NCI-H1436 treated with DMSO at 0.1 percent for 48 hours (cell line): ENCODE data around the gene XRRA1.
"Not testable (repeated sequence)": the region's sequence is repeated elsewhere in the genome, so short reads cannot be mapped to it uniquely, and the experiment has no call there.

Source experiments
- DNase-seq: peaks from one replicate; lab custom pipeline; 2025; lab: John Stamatoyannopoulos, UW

XRRA1 gene

DNA sequence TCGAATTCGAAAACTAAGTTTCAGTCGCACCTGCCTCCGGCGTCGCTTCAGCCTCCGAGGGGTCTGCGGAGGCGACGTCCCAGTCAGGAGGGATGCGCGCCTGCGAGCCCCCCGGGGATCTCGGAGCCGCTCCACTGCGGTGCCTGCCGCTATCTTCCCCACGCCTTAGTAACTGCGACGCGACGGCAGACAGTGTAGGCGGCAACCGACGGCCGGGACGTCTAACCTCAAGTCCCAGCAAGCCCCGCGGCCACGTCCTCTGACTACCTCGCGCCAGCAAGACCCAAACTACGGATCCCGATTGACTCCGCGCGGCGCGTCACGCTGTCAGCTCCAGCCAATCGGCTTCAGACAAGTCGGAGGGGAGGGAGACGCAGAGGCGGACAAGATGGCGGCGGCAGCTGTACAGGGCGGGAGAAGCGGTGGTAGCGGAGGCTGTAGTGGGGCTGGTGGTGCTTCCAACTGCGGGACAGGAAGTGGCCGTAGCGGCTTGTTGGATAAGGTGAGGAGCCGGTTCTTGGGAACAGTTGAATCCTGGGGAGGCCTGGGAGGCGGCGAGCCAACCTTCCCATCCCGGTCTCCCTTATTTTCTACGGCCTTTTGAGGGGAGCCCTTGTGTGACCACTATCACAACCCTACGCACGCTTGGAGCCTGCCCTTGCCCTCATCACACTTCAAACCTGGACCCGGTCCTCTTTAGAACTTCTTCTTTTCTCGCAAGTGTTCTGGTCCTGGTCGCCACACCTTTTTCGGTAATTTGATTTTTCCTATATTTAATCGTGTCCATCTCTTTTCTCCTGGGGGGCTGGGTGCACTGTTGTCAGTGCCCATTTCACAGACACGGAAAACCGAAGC, at the start of gene XRRA1, which contains the start of gene SPCS2:
Gene XRRA1, minus strand, starts transcription at position 194 of the 855 bp plus-strand sequence. CDS start 8,213 bp downstream, outside the sequence.
Gene SPCS2, plus strand, starts transcription at position 369 of the 855 bp plus-strand sequence. Its CDS starts 20 bp downstream, at position 389.
- DNase-seq, result peak; percentile 89

- DNase-seq, result no peak
These were observed 44.0 kb upstream of the XRRA1 start for GRCh38 chr11:74992852-74993251.

GRCh38 chr11:74990941-74991340, 42.0 kb upstream of the XRRA1 start:
- DNase-seq, result no peak

DNA sequence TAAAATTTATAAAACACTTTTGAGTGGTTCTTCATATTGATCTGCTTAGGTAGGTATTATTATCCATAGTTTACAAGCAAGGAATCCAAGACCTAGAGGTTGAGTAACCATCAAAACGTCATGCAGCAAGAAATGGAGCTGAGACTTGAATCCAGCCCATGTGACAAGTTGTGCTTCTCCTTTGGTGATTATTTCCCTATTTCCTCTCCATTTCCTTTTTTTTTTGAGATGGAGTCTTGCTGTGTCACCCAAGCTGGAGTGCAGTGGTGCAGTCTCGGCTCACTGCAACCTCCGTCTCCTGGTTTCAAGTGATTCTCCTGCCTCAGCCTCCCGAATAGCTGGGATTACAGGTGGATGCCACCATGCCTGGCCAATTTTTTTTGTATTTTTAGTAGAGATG, 41.3 kb upstream of the XRRA1 start:
- DNase-seq, result not testable (repeated sequence)

DNA sequence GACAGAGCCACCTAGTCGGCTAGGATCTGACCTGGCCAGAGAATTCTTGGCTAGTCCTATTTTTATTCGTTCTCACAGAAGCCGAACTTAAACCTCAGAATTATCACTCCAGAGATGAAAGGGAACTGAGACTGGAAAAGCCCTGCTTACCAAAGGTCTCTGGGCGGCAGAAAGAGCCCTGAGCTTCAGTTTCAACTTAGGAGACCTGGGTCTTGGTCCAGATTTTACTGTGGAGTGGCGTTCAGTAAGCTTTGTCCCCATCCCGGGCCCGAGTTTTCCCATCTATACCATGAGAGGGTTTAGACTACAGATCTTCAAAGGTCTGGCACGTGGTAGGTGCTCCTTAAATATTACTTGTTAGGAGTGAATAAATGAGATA, 40.4 kb upstream of the XRRA1 start:
- no peak for DNase-seq

DNA sequence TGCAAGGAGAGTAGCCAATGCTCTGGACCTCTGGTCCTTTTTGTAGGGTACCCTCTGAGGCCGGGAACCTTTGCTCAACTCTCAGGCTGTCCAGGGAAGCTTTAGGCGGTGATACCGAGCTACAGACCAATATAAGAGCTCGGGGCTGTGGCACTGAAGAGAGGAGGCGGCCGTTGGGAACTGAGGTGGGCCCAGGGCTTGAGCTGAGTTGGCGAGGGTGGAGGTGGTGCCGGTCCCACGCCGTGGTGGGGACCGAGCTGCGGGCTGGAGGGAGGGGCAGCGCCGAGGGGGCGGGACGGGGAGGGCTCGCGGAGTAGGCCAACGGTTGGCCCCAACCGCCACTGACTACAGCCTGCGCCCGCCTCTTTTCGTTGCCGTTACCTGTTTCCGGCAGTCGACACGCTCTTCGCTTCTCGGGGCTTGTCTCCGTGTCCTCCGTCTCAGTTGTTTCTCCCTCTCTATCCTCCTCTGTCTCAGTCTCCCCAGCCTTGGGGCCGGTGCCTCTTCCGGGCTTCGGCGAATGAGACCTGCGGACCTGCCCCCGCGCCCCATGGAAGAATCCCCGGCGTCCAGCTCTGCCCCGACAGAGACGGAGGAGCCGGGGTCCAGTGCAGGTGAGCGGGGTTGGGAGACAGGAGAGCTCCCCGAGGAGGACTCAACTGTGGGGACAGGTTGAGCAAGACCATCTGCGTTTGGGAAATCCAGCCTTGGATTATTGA, 39.8 kb upstream of the XRRA1 start, which contains the start of gene NEU3:
Gene NEU3, plus strand, starts transcription at position 393 of the 719 bp plus-strand sequence. Its CDS starts 128 bp downstream, at position 521.
- DNase-seq, result peak; percentile 18

GRCh38 chr11:74984730-74985129, 35.8 kb upstream of the XRRA1 start:
- DNase-seq, result no peak

DNA sequence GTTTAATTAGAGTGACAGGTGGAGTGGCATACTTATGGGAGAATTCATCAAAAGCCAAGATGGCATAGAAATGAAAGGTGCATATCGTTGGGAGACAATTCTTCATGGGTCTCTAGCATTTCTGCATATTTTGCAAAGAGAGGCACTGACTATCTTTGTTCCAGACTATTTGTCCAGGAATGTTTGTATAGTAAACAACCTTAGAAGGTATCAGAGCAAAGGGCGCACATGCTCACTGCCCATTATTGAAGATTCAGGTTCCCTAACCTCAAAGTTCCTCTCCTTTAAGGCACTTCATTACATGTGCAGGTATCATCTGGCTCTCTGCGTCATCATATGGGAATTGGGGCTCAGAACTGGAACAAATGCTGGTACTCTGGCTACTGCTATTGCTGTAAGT, 35.2 kb upstream of the XRRA1 start:
- no peak for DNase-seq

DNA sequence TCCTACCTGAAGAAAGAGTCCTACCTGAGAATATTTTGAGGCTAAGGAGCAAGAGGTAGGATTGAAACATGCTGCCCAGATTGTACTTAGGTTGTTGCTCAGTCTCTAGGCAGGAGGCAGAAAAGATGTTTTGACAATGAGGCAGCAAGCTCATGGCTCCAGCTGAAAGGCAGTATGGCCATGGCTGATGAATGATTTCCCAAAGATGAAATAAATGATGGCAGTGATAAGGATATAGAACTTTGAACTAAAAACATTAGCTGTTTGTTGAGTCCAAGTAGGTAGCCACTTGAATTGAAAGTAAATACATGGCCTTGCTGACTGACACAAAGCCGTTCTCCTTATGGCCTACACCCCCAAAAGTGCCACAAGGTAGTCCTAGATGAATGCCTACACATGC, 33.0 kb upstream of the XRRA1 start:
- DNase-seq, result no peak

DNA sequence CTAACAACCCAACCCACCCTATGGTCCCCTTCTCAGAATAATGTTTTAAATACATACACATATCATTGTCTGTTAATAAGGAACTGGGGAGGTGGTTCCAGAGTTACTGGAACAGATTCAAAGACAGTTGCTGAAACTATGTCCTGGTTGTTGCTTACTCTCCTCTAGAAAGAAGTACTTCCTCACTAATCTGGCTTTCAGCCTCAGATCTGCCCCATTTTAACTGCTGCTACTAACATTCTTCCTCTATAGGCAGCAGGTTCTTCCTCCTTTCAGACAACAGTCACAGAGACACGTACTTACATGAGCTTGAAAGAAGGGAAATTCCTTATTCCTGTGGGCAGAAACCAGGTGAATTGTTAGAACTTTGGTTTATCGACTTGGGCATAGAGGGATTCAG, 31.7 kb upstream of the XRRA1 start:
- no peak for DNase-seq

GRCh38 chr11:74978041-74978440, 29.1 kb upstream of the XRRA1 start:
- no peak for DNase-seq

DNA sequence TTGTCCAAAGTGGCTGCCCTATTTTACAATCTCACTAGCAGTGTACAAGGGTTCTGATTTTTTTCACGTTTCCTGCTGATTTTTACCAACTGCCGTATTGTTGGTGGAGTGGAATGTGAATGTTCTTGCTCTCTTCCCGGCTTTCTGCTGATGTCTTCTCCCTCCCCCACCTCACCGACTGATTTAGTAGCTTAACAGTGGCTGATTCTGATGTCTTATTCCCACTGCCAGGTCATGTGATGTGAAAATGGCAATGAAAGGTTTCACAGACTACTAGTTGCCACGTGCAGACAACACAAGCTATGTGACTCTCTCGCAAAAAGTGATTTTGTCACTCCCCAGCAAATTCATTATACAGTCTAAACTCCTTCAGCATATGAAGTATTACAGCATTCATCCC, 22.5 kb upstream of the XRRA1 start:
- no peak for DNase-seq

- DNase-seq, result no peak
These were observed 22.0 kb upstream of the XRRA1 start for GRCh38 chr11:74970852-74971395.

- no peak for DNase-seq
These were observed 17.8 kb upstream of the XRRA1 start for GRCh38 chr11:74966651-74967050.

DNA sequence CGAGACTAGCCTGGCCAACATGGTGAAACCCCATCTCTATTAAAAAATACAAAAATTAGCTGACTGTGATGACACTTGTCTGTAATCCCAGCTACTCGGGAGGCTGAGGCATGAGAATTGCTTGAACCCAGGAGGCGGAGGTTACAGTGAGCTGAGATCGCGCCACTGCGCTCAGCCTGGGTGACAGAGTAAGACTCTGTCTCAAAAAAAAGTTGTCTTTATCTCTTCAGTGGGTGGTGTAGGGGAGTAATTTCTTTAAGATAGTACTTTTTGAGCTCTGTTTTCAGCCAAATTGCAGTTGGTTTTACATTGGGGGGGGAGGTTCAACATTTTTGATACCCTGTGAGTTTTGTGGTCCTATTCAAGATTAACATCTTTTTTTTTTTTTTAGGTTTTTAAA, 11.2 kb upstream of the XRRA1 start:
- DNase-seq, result not testable (repeated sequence)

- DNase-seq, result no peak
These were observed 9.2 kb upstream of the XRRA1 start for GRCh38 chr11:74957937-74958629.

GRCh38 chr11:74956397-74957015, 7.6 kb upstream of the XRRA1 start:
- DNase-seq, result no peak

DNA sequence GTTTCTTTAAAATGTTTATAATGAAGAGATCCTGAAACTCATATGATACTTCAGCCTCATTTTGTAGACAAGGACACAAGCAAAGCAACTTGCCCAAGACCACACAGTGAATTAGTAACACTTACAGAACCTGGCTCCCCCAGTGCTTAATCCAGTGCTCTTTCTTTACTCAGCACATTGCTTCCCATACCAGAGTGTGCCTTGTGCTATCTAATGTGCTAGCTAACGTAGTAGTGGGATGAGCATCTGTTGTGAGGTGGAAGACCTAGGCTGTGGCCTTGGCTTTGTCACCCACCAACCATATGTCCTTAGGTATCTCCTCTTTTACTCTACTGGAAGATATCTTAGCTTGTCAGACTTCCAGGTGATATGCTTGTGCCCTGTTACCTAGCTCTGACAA, 5.3 kb upstream of the XRRA1 start:
- no peak for DNase-seq

DNA sequence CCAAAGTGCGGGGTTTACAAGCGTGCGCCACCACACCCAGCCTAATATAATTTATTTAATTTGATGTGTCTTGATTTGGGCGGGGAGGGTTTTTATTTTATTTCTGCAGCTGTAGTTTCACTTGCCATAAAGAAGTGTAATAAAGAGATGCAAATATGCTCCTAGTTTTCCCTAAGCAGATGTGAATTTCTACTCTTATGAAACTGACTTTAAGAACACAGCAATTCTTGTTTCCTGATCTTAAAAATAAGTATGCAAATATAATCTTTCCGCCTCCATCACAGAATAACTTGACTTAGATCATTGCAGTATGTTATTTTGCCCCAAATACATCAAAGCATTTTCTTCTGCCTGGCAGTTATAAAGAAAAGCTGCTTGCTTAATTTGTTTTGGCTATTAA, 4.6 kb upstream of the XRRA1 start:
- DNase-seq, result no peak

DNA sequence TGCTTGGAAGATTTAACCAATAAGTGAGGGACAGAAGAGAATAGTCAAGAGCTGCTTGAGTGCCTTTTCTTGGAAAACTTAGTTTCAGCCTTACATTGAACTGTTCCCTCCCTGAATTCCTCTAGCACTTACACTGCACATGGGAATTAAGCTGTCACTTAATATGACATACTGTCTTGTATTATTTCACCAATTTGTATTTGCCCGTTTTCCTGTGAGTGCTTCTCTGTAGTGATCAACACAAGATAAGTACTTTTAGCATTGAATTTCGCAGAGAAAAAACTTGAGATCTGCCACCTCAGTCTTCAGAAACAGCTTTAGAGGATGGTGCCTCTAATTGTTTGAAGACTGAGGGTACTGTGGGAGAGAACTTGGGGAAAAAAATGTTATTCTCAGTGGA, 3.9 kb upstream of the XRRA1 start:
- no peak for DNase-seq

- DNase-seq, result no peak
These were observed 2.3 kb upstream of the XRRA1 start for GRCh38 chr11:74951226-74951625.
